ENCODE results near the gene YWHAB.

Gene YWHAB

DNA sequence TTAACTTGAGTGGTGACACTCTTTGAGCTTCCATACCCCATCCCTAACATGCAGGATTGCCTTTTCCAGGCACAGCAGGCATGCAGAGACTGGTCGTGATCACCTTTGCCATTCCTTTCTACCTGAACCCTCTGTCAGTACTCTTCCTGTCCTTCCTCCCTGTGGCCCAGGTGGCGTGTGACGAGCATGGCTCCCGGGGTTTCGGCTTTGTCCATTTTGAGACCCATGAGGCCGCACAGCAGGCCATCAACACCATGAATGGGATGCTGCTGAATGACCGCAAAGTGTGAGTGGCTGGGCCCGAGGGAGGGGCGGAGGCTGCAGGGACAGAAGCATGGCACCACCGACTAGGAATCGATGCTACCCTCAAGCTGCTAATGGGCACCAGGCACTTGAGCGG, 31.1 kb downstream of the YWHAB start:
- peak; percentile 34 for DNase-seq

DNA sequence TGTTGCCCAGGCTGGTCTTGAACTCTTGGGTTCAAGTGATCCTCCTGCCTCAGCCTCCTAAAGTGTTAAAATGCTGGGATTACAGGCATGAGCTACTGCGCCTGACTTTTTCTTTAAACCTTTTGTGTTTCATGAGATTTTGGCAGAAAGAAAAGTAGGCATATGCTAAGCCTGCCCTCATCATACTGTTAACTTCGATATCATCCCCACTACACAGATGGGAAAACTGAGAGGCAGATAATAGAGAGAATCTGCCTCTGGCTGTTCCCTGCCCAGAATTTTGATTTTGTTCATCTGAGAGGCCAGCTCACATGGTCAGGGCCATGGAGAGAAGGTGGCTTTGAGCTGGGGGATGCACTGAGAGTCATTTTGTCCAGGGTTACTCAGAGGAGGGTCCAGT, 31.9 kb downstream of the YWHAB start:
- no peak for DNase-seq

DNA sequence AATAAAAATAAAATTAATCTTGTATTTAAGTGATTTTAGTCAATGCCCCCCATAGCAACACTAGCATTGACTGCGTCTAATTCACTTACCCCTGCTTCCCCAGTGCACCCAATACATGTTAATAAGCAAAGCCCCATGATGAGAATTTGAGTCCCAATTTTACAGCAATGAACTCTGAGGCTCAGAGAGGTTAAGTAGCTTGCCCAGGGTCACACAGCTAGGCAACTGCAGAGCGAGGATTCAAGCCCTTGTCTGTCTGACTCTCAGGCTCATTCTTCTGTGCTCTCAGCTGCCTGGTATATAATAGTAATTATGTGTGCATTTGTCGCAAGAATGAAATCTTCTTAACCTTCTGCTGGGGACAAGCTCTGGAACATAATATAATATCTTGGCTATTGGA, 32.8 kb downstream of the YWHAB start:
- no peak for DNase-seq

DNA sequence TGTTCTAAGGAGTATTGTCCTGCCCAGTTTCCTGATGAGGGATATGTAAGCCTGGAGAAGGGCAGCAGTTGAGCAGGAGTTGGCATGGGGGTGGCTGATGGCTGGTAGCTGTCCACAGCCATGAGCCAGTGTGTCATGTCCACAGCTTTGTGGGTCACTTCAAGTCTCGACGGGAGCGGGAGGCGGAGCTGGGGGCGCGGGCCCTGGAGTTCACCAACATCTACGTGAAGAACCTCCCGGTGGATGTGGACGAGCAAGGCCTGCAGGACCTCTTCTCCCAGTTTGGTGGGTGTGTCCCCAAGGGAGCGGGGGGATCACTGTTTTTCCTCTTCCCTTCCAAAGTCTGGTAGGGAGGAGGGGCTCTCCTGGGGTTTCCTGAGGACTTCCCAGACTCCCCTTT, 33.3 kb downstream of the YWHAB start:
- DNase-seq: no peak

DNA sequence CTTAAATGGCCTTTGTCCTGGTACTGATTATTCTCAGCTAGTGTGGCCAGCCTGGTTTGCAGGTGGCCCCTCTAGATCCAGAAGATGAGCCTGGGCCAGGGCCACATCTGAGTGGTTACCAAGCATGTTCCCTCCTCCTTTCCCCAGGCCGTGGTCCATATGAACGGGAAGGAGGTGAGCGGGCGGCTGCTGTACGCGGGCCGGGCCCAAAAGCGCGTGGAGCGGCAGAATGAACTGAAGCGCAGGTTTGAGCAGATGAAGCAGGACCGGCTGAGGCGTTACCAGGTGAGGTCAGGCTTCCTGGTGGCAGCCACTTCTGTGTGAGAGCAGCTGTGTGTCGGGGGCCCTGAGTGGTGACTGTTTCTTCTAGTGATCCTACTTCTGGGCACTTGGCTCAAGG, 35.9 kb downstream of the YWHAB start:
- DNase-seq: peak; percentile 40

DNA sequence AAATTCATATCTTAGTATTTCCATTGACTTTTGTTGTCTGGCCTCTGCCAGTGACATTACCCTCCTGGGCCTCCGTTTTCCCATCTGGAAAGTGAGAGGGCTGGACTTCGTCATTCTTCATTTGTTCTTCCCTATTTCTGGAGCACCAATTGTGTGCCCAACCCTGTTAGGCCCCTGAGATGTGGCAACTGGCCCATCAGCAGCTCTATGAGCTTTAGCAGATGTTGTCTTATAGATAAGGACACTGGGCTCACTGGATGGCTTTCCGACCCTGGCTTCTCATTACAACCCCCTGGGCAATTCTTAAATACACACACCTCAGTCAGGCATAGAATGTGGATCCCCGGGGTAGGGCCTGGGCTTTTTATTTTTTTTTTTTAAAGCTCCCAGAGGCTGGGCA, 39.0 kb downstream of the YWHAB start:
- no peak for DNase-seq

DNA sequence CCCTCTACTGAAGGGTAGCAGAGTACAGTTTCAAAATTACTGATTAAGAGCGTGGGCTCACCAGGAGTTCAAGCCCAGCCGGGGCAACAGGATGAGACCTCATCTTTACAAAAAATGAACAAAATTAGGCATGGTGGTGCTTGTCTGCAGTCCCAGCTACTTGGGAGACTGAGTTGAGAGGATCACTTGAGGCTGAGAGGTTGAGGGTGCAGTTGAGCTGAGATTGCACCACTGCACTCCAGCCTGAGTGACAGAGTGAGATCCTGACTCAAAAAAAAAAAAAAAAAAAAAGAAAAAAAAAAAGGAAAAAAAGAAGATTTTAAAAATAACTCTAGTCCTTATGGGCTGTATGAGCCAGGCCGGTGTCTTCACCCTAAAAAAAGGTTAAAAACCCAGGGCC, 43.1 kb downstream of the YWHAB start:
- no peak for DNase-seq

DNA sequence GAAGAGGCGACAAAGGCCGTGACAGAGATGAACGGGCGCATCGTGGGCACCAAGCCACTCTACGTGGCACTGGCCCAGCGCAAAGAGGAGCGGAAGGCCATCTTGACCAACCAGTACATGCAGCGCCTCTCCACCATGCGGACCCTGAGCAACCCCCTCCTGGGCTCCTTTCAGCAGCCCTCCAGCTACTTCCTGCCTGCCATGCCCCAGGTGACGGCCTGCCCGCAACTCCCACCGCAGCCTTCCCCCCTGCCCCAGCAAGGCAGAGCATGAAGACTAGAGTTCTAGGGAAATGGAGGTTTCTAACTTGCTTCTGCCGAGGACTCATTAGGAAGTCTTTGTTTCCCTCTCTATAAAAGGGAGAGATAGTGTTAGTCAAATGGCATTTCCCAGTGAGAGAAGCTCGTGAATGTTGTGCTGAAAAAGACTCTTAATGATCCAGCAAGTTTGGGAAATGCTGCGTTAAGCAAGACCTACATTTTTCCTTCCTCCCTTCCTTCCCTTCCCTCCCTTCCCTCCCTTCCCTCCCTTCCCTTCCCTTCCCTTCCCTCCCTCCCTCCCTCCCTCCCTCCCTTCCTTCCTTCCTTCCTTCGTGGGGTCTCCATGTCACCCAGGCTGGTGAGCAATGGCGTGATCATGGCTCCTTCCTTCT, 45.1 kb downstream of the YWHAB start:
- DNase-seq: no peak

DNA sequence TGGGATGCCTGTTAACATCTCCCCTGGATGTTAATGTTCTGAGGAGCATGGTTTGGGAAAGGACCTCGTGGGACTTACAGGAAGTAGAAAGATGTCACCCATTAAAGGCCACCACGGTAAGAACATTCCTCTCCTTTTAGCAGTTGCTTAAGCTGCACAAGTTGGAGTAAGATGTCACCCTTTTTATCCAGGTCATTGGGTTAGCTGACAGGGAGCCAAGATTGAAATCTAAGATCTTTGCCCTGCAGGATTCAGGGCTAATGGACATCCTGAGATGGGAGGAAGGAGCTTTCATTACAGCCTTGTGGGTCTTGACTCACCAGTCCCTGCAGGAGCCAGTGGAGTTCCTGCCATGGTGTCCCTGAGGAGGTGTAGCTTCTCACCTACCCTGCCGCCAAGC, 46.4 kb downstream of the YWHAB start:
- no peak for DNase-seq

DNA sequence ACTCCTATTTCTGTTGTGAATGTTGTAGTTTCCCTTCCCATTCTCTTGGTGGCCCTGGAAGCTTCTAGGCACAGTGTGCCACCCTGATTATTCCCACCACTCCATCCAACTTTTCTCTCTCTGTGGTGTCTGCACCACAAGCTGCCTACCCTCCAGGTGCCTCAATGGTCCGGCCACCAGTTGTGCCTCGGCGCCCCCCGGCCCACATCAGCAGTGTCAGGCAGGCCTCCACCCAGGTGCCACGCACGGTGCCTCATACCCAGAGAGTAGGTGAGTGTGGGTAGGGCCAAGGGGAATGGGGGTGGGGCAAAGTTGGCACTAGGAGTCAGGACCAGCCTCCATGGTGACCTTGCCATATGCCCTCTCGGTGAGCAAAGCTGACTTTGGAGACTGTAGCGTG, 47.4 kb downstream of the YWHAB start:
- no peak for DNase-seq

DNA sequence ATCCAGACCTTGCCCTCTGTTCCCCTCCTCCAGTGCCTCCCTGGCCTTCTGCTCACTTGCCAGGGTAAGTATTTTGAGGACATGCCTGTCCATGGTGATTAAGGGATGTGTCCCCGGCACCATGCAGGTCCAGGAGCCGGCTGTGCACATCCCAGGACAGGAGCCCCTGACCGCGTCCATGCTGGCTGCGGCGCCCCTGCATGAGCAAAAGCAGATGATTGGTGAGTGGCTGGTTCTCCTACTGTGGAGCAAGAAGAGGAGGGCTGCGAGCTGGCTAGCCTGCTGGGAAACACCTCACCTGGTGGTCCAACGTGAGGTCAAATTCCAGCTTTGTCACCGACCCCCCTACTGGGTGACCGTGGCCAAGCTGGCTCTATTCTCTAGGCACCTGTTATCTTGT, 51.0 kb downstream of the YWHAB start:
- no peak for DNase-seq

DNA sequence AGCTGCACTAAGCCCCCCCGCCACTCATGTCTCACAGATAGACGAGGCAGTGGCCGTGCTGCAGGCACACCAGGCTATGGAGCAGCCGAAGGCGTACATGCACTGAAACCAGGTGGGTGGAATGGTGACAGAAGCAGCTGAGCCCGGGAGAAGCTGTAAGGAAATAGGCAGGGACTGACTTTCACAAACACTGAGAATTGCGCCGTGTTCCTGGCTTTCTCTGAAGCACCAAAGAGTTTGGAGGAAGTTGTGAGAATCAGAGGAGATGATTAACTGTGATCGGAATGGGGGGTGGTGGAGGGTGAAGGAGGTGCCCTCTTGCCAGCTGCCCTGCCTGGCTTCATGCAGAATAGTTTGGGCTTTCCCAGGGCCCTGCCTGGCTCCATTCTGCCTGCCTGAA, 53.1 kb downstream of the YWHAB start:
- DNase-seq: no peak

DNA sequence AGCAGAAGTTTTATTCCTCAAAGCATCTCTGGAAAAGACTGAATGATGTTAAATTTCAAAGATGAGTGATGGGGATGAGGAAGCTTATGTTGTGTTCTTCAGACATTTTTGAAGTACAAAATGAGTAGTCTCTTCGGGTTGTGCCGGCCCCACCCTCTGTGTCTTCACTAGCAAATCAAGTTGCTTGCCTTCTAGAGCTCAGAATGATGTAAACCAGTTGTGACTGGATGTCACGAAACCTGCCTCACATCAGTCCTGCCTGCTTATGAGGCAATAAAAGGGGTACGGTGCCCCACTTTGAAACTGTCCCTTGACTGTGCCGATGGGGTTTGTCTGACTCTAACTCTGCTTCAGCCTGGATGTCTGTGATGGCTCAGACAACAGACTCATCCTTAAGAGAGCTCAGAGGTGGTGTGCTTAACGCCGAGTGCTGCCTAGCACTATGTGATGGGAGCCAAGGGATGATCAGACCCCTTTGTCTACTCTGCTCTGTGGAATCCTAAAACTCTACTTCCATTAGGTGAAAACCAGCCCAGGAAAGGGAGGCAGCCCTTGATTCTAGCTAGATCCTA, 55.7 kb downstream of the YWHAB start:
- DNase-seq: no peak

DNA sequence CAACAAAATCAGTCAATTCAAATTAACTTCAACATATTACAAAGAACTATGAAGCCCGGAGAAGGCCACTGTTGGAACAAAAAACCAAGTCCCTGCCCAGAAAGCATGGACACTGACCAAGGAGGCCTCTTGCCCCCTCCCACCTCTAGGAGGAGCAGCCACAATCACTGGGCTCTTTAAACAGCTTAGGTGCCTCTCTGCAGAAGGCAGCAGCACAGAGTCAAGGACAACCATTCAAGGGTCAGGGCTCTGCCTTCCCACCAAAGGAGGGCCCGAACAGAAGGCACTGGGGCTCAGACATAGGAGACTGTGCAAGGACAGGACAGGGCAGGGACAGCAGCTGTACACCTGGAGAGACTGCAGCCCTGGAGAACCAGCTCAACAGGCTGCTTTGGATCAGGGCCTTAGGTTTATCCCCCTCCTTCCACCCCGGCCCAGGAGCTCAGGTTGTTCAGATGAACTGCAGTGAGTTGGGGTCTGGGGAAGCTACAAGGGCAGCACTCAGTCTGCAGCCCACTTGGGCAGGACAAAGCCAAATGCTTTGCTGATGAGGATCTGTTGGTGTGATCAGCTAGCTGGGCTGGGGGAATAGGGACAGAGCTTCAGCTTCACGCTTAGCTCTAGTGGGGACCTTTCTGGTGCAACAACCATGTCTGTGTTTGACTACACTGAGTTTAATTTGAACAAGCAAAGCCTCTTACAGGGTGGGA, 56.9 kb downstream of the YWHAB start:
- no peak for DNase-seq

DNA sequence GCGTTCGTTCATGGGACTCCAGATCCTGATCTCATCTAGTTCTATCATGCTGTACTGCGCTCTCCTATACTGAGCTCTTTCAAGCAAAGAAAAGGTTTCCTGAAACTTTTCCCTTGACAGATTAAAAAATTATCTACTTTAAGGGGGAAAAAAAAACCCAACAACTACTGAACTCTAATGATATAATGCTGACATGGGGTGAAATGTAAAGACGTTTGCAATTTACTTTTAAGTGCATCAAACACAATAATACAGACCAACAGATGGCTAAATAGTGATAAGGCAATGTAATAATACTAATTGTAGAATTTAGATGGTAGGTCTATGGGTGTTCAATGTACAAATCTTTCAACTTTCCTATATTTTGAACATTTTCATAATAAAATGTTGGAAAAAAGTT, 58.3 kb downstream of the YWHAB start:
- DNase-seq: no peak

DNA sequence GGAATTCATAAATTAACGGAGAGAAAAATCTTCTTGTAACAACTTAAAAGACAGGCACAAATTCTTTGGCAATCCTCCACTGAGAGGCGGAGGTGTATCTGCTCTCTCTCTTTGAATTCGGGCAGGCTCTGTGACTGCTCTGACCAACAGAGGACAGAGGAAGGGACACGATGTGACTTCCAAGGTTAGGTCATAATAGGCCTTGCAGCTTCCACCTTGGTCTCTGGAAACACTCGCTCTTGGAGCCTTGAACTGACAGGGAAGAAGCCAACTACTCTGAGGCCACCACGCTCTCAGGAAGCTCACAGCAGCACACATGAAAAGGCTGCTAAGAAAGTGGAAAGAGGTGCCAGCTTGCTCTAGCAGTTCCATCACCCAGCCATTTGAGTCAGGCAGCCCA, 59.8 kb downstream of the YWHAB start:
- no peak for DNase-seq

DNA sequence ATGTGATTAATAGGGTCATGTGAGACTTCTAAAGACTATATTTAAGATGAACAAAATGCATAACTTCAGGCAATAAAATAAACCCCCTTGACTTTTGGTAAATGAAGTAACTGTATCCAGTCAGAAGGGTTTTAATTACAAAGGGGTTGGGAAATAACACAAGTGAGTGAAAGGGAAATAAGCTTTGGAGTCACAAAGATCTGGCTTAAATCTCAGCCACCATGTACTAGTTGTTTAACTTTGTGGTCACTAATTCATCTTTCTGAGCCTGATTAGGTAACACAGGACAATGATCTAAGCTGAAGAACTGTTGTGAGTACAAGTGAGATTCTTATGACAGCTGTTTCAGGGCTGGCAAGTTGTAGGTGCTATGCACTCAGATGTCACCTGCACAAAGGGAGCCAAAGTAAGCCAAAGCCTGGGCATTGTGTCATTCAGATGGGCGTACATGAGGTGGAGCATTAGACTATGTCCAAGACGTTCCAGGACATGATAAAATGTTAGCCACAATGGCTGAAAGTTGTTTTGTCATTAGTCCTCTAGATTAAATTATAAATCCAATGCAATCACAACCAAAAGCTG, 60.9 kb downstream of the YWHAB start:
- DNase-seq: no peak

DNA sequence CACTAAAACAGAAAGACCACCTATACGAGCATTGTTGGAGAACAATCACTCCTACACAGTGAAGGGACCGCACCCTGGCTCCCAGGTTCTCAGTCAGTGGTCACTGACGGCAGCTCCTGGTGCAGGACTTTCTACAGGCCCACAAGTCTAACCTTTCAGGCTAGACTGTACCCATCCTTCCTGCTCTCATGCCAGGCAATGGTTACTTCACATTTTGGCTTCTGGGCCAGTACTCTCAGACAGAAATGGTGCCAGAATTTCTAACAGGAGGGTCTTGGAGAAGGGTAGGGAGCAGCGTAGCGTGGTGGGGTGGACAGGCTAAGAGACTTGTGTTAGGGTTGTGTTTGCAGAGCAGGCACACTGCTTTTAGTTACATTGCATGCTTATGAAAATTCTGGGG, 62.6 kb downstream of the YWHAB start:
- no peak for DNase-seq

DNA sequence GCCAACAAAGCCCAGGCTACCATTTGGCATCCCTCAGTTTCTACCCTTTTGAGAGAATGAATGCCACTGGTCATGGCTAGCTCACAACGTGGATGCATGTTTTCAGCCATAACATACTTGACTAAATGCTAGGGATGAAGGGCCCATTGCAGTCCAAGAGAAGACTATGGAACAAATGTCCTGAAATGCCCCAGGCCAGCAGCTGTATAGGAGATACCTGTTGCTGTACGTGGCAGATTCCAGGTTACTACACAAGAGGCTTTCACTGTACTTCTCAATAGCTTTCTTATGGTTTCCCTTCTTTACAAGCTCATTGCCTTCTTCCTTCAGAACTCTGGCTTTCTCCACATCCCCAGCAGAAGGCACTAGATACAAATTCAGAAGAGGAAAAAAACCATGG, 63.0 kb downstream of the YWHAB start:
- DNase-seq: no peak

DNA sequence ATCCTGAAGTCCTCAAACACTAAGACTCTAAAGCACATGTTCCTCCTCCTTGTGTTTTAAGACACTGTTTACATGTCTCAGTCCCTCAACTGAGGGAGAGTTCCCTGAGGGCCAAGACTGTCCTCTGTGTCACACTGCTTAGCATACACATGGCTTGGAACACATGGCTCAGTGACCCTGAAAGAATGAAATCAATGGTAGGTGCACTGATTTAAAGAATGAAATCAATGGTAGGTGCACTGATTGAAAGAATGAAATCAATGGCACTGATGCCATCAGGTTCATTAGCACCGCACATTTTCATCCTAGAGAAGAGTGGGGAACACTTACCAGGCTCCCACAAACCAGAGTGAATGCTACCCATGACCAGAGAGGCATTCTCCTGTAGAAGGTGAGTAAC, 64.9 kb downstream of the YWHAB start:
- DNase-seq: no peak

DNA sequence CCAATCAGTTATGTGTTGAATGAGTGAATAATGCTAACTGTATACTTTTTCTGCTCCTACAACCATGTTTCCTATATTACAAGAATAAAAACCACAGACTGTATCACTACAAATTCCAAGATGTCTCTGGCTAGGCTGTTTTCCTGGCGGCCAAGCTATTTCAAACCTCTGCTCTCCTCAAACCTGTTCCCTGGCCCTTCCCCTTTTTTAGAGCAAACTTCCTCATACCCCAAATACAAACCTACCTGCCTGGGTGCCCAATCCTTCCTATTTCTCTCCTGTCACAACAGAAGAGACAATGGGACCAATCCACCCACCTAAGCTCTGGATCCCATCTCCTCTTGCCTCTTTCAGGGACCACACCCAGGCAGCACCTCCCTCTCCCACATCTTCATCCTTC, 67.2 kb downstream of the YWHAB start:
- DNase-seq: no peak

DNA sequence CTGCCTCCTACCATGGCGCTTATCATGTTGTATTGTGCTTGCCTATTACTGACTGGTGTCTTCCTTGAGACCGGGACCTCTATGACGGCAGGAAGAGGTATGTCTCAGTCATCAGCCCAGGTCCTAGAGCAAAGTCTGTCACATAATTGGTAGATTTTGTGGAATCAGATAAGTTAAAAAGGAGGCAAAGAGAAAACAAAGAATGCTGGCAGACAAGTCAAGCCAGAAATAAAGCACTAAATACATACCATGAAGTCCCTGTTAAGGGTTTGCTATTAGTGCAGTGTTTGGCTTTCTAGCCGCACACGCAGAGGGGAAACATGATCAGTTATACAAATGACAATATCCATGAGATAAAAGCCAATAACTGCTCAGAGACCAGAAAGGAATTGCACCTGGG, 68.7 kb downstream of the YWHAB start:
- DNase-seq: no peak

DNA sequence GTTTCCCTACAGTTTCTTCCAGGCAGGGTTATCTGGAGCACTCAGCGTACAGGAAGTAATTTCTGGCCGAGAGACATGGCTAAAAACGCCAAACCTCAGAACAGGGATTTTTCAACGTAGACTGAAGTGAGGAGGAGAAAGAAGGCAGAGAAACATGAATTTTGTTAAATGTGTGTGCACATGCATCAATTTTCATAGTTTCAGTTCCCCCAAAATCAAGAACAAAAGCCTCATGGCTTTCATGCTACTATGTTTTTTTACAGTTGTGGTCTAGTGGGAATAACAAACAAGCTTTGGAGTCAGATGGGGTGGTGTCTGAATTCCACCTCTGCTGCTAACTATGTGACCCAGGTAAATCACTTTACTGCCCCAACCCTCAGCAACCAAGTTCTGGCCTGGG, 69.8 kb downstream of the YWHAB start:
- no peak for DNase-seq

DNA sequence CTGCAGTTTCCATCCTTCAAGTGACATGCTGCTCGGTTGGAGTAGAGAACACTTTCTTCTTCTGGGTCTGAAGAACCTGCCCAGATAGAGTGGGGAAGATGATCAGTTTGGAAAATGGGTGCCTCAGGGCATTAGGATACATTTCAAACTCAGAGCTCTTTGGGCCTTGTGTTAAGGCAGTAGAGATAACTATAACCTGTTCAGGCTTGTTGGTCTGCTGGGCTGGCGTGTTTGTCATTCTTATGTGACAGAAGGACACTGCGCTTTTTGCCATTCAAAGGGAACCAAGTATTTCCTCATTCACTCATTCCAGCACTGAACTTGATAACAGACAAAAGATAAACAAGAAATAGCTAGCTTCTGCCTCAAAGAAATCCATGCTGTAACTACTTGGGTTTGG, 70.9 kb downstream of the YWHAB start:
- no peak for DNase-seq
